ENCODE data around the gene DOK6.
A peak's percentile ranks its signal among the peaks of the same experiment; 100 is the strongest.

The DOK6 gene

DNA sequence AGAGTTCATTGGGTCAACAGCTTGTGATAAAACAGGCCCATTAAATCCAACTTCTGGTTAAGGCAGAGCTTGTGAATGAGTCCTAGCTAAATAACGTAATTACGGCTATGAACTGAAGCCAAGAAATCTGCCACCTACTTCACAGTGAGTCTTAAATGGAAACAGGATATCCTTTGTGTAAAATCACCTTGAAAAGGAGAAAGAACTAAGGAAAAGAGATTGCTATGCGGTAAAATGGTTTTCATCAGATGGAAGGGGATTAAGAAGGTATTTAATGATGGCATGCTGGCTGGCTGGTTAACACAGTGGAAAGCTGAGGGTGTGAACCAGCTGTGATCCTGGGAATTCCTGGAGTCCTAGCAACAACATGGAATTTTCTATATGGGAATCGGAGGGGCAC, 156.6 kb downstream of the DOK6 start:
- no peak for DNase-seq

DNA sequence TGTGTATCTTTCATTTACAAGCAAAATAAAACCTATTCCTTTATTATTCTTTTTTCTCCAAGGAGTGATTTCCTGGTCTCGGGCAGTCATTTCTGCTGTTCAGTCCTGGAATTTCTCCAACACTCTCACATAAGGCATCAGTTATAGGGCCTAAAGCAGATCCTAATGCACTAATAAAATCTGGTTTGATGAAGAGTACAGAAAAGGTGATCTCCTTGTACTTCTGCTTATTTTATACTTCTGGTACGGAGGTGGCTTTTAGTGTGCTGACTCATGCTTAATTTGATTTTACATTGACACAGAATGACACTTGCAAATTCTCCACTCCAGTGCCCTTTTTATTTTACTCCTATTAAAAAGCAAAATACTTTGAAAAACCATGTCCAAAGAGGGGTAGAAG, 157.4 kb downstream of the DOK6 start:
- no peak for DNase-seq

DNA sequence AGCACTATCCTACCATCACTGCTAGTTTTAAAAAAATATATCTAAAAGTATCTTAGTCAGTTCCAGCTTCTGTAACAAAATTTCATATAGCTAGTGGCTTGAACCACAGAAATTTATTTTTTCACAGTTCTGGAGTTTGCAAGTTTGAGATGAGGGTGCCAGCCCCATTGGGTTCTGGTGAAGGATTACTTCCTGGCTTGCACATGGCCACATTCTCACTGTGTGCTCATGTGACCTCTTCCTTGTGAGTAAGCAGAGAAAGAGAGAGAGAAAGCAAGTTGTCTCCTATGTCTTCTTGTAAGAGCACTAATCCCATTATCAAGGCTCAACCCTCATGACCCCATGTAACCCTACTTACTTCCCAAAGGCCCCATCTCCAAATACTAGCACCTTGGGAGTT, 158.9 kb downstream of the DOK6 start:
- DNase-seq, result no peak

DNA sequence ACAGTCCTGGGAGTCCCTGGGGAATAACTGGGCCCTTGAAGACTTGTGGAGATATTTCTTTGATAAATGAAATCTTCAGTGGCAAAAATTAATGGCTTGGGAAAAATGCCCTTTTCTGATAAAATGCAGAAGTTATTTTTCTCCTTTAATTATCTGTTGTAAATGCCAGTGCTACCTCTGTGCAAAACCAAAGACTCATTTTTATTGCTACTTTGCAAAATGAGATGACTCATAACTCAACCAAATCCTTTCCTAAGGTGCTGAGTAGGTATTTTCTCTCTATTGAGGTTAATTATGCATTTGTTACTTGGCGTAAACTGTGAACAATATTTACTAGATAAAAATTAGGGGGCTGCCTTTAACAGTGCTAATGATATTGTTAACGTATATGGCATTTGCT, 163.9 kb downstream of the DOK6 start:
- DNase-seq, result no peak

DNA sequence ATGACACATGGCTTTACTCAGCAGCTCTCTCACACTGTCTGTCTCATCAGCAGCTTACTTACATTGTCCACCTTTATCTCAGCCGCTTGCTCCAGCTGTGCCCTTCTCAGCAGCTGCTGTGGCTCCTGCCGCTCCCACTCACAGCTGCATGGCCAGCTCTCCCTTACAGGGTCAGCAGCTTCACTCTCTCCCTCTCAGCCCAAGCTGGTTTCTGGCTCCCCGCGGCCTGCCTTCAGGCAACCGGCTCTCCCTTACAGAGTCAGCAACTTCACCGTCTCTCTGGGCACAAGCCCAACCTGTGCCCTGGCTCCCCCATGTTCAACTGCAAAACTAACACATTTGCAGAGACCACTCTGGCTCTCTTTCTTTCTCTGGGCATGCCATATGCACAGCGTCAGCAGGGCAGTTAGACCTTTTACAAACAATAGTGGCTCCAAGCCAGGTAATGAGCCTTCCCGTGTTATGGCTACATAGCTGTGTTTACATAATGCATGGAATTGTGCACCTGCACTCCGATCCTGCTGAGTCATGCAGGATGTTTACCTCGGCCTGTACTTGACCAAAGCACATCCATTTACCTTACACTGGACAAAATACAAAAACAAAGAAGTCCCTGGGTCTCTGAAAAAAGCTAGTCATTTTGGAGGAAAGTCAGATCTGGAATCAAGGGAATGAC, 167.3 kb downstream of the DOK6 start:
- no peak for DNase-seq

DNA sequence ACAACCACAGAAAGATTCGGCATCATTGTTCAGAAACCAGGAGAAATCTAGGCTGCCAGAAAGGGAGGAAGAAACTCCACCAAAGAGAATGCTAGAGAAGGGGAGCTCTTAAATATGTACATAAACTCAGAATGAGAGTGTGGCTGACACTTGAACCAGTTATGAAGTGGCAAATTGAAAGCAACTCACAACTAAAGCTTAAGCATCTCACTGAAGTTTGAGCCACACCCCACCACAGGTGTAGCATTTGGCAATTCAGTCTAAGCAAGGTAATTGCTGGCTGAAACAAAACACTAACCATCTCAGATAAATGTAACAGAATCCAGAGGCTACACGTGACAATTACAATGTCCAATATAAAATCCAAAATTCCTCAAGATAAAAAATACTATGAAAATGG, 168.4 kb downstream of the DOK6 start:
- DNase-seq, result no peak

DNA sequence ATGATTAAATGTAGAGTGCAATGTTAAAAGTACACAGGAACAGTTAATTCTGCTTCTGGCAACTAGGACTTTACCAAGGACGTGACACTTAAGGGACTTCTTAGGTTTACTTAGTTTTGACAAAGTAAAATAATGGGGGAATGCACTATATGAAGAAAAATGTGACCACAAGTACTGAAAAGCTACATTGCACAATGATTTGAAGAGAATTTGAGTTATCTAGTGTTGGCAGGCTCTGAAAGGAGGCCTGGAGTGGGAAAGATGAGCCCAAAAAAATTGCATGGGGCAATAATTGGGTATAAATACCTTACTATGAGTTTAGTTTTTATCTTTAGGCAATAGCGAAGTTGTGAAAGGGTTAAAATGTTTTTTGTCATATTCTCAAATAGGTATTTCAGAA, 173.7 kb downstream of the DOK6 start:
- no peak for DNase-seq

DNA sequence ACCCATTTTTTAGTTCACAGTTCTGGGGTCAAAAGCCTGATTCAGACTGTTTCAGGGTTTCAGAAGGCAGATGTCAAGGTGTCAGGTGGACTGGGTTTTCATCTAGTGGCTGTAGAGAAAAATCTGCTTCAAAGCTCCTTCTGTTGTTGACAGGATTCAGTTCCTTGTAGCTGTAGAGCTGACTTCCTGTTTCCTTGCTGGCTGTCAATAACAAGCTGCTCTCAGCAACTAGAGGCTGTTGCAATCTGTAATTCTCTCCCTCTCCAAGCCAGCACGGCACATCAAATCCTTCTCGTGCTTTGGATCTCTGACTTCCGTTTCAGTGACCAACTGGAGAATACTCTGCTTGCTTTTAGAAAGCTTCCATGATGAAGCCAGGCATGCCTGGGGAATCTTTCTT, 179.4 kb downstream of the DOK6 start:
- peak; percentile 22 for DNase-seq

DNA sequence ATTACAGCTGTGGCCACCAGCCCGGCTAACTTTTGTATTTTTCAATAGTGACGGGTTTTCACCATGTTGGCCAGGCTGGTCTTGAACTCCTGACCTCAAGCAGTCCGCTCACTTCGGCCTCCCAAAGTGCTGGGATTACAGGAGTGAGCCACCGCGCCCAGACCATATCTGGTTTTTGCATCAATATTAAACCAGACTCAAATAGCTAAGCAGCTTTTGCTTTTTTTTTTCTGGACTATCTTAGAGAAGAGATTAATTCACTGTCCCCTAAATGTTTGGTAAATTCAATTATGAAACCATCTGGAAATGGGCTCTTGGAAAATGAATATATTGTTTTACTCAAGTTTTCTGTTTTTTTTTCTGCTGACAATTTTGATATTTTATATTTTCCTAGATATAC, 183.7 kb downstream of the DOK6 start:
- DNase-seq, result no peak

DNA sequence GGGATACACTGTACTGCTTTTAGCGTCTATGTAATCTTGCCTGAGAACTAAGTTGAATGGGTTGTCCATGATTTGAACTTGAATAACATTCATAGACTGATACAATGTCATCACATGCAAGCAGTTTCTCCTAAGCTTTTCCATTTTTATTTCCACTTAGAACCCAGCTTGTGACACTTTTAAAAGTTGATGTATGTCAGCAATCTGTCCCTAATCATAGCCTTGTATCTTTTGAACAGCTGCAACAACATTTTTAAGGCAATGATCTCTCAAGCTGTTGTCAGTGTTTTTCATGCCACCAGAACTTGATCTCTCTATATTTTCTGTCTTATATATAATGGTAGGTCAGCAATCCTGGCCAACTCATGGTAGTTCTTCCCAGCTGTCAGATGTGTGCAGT, 185.0 kb downstream of the DOK6 start:
- DNase-seq, result no peak

DNA sequence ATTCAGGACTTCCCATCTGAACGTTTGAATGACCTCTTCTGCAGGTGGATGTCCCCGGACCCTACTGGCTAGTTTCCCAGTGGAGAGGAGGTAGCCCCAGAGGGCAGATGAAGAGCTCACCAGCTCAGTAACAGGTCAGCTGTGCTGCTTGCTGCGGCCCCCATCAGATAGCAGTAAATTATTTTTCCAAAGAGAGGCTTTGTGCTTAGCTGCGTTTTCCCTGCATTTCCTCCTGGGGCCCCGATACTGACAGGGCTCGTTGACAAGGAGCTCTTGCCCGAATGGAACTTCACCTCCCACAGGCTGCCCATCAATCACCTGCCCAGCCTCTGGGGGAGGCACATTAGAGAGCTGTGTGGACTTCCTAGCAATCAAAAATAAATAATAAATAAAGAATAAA, 185.8 kb downstream of the DOK6 start:
- DNase-seq, result no peak

DNA sequence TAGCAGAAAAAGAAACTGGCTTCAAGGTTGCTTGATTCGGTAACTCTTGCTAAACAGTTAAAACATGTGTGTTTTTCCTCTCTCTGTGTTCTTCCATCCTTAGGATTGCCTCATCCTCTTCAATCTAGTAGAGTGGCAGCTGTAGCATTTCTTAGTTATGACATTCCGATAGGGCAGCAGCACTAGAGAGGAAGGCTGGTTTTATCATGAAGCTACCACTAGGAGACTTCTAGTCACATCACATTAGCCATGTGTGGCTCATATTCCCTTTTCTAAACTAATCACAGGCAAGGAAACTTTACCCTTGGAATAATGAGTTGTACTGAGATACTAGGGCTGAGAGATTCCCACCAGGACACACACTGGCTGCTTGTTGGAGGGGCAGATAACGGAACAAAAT, 187.6 kb downstream of the DOK6 start:
- DNase-seq, result no peak

DNA sequence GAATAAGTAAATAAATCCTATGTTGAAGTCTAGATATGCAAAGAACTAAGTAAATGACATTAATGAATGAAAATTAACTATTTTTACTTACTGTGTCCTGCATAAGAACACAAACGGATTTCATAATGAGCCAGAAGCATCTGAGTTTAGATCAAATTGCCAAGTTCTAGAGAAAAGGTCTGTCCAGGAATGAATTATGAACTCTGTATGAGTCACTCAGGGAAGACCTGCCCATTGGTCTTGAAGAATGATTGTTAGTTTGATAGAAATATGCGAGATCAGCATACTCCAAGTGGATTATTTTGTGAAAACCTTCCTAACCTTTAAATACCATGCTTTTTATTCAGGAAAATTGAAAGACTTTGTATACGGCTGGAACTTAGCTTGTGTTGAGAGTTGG, 189.5 kb downstream of the DOK6 start:
- no peak for DNase-seq

DNA sequence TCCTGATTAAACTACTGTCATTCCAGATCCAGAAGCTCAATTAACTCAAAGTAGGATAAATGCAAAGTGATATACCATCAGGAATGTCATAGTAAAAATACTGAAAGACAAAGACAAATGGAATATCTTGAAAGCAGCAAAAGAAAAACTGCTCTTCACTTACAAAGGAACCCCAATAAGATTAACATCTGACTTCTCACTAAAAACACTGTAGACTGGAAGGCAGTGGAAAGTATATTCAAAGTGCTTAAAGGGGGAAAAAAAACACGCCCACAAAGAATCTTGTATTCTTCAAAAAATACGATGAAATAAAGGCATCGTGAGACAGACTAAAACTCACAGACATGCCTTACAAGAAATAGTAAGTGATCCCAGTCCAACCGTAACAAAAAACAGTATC, 195.7 kb downstream of the DOK6 start:
- no peak for DNase-seq

DNA sequence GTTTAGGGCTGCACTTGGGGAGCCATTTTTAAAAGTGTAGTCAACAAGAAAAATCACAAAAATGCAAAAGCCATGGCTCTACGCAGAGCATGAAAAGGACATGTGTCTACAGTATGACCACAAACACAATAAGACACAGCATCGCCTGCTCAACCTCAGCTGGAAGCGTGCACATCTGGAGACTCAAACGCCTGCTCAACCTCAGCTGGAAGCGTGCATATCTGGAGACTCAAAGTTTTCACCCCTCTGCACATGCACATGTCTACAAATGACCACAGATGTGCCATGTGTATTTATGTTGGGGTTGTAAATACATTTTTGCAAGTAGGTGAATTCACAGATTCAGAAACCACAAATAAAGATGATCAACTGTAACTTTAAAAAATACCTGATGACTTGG, 196.9 kb downstream of the DOK6 start:
- DNase-seq, result no peak

DNA sequence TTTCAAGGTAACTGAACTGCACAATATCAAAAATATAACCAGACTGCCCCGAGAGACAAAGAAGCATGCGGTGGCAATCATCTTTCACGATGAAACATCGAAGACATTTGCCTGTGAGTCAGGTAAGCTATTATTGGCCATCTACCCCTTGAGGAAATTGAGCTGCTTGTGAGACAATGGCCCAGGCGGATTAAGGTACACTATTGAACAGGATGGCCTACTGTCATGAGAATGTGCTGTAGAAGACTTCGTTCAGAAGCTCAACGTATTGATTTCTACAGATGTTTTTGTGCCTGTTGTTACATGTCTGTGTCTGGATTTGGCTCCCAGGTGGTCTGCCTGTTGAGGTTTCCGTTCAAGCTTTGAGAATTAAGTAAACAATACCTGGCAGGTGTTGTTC, 198.7 kb downstream of the DOK6 start:
- no peak for DNase-seq

DNA sequence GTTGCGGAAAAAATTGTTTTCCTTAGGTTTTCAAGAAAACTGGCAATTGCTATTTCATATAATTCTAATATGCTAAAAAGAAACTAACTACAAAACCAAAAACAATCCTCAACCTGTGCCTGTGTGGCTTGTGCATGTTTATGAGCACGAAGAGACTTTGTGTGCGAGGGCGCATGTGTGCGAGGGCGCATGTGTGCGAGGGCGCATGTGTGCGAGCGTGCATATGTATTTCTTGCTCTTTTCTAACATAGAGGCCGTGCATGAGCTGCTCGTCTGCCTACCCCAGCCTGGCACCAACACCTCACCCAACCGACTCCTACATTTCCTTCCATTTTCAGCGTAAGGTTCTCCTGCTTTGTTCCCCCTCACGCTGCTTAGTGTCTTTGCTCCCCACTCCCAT, 211.6 kb downstream of the DOK6 start:
- DNase-seq, result no peak

DNA sequence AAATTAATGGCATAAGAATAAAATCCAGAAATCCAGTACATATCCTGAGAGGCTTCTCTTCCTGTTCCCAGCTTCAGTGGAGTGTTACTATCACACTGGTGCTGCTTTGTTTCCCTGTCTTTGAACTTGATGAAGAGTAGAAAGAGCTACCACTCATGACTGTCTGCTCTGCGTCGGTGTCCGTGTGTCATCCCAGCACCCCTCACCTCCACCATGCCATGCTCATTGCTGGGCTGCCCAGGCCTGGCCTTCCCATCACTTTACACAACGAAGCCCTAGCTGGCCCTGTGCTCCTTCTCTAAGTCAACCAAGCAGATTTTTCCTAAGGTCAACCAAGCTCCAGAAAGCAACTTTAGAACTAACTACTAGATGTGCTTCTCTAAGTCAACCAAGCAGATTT, 215.4 kb downstream of the DOK6 start:
- no peak for DNase-seq

DNA sequence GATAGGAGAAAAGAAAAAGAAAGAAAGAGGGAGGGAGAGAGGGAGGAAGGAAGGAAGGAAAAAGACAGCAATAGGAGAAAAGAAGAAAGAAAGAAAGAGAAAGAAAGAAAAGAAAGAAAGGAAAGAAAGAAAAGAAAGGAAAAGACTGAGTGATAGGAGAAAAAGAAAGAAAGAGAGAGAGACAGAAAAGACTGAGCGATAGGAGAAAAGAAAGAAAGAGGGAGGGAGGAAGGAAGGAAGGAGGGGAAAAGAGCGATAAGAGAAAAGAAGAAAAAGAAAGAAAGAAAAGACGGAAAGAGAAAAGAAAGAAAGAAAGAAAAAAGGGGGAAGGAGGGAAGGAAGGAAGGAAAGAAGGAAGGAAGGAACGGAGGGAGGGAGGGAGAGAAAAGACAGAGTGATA, 216.7 kb downstream of the DOK6 start:
- no peak for DNase-seq

DNA sequence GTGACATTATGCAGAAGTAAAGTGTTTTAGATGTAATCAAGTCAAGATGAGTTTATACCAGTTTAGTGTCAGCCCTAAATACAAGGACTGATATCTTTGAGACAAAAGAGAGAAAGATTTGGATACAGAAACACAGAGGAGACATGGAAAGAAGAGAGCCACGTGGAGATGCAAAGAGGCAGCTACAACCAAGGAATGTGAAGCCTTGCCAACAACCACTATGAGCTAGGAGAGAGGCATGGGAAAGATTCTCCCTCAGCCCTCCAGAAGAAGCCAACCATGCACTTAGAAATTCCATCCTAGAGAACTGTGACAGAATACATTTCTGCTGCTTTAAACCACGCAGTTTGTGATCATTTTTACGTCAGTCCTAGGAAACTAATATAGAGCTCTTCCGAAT, 217.2 kb downstream of the DOK6 start:
- DNase-seq, result no peak

DNA sequence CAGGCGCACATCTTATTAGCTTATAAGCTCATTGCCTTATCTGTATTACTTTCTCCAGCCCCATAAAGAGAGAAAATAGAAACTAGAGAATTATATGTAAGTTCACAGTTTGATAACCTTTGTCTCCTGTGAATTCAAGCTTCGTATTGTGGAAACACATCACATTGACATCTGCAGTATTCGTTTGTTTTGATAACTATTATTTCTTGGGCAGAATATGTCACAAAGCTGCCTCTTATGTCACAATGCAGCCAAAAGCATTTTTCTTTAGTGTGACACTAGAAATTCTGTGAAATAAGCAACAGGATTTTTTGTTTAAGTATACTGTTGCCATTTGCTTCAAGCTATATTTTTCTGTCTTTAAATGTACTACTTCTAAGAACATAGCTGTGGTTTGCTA, 221.5 kb downstream of the DOK6 start:
- DNase-seq, result no peak

DNA sequence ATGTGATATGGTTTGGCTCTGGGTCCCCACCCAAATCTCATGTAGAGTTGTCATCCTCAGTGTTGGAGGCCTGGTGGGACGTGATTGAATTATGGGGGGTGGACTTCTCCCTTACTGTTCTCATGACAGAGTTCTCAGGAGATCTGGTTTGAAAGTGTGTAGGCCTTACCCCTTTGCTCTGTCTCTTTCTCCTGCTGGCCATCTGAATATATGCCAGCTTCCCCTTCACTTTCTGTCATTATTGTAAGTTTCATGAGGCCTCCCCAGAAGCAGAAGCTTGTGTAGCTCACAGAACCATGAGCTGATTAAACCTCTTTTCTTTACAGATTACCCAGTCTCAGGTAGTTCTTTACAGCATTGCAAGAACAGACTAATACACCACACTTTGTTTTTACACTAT, 222.3 kb downstream of the DOK6 start:
- no peak for DNase-seq

DNA sequence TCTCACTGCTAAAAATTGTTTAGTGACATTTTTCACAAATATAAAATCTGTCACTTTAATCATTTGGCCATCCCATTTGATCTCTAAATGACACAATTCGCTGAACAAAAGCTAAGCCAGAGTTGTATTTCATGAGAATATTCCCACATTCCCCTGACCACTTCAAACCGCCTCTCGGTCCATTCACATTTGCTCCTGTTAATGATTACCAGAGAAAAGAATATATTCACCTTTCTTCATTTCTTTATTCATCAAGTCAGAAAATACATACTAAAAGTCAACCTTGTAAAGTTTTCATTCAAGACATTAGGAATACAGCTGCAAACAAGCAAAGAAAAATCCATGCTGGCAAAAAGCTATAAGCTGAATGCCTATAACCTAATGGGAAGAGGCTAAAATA, 225.5 kb downstream of the DOK6 start:
- DNase-seq, result no peak

DNA sequence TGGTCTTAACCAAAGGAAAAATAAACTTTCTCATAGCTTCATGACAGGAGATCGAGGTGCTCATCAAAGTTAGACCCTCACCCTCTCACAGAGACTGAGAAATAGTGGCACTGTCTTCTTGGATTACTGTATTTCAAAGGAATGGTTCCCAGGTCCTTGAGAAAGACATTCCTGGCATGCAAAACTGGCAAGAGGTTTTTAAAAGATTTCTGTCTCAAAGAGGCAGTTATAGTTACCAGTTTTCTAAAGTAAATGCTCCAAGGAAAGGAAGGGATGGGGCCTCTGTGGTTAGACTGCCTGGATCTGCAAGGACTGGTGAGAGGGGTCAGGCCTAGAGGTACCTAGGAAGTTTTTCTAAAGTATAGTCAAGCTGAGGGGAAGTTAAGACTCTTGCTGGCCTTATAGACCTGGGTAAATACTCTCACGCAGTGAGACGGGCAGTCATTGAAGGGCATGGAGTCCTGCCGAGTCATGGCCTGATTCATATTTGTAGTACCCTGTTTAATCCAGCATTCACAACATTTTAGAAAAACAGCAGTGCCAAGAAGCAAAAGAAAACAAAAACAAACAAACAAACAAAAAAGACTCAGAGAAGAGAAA, 226.1 kb downstream of the DOK6 start:
- no peak for DNase-seq

DNA sequence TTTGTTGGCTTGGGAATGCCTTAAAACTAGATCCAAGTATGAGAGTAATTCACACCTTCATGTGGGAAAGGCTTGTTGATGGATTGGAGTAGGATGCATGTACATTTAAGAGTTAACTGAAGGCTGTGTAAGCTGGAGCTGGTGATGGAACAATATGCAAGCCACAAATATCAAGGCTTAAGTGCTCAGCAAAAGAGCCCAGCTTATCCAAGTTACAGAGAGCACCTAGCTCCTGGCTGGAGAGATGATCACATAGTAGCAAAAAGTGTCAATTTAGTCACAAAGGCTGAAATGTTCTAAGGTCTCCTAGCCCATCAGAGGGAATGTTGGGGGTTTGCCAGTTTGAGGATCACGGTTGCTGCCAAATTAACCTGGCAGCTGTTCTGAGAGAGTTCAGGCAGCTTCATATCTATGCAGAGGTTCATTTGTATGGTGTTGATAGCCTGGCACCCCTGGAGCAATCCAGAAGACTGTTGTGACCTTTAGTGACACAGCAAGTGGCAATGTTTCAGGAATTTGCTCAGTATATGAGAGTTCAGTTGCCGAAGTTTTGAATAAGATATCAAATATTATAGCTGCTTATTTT, 228.2 kb downstream of the DOK6 start:
- no peak for DNase-seq

Data from suppressor macrophage treated with lipopolysaccharide for 4 hours (primary cell).